IgD-negative memory B cell (primary cell): ENCODE results near the gene CALR. TPM values are rescaled to one million over a fixed set of nuclear protein-coding genes. Genes with fewer than 3 reads are reported as not detected.
"Not testable (repeated sequence)": the region's sequence is repeated elsewhere in the genome, so short reads cannot be mapped to it uniquely, and the experiment has no call there.

Experiments
- H3K27ac Mint-ChIP-seq, 3 donors: one replicate each; pipeline ENCODE4 v1.8.0; 2020 to 2022; ENCODE audit warnings: mild to moderate bottlenecking in 3 of 3, mixed read lengths in 3 of 3, moderate library complexity in 1 of 3
- H3K27me3 Mint-ChIP-seq: one replicate; pipeline ENCODE4 v1.8.0; 2021; ENCODE audit warnings: mixed read lengths
- H3K36me3 Mint-ChIP-seq: one replicate; pipeline ENCODE4 v1.8.0; 2020; ENCODE audit warnings: mild to moderate bottlenecking, mixed read lengths
- H3K4me1 Mint-ChIP-seq, 3 donors: one replicate each; pipeline ENCODE4 v1.8.0; 2020 to 2022; ENCODE audit warnings: mixed read lengths in 3 of 3, mild to moderate bottlenecking in 1 of 3
- H3K4me3 Mint-ChIP-seq, 4 donors: one replicate each; pipeline ENCODE4 v1.8.0; 2020 to 2022; ENCODE audit warnings: mild to moderate bottlenecking in 4 of 4, mixed read lengths in 4 of 4, moderate library complexity in 3 of 4
- H3K9me3 Mint-ChIP-seq, 3 donors: one replicate each; pipeline ENCODE4 v1.8.0; 2020 to 2021; ENCODE audit warnings: mixed read lengths in 3 of 3, mild to moderate bottlenecking in 1 of 3
- polyA plus RNA-seq: library from polyadenylated mRNA; unstranded; fragments of 300-500 nt; fragmentation: Illumina TruSeq; gene quantifications from one replicate; pipeline ENCODE4 v1.2.3, GENCODE V29; 2021

CALR gene
- polyA plus RNA-seq, 1 donor from 2014 or later = 158 TPM

- Mint-ChIP-seq H3K36me3 (peaks cover 10% of the 10 kb centered on the region), H3K27ac (peak overlapping the region; percentile 31 to 97 (median 39)), H3K9me3 (no peaks in the 10 kb centered on the region), H3K4me1 (peaks cover 33 to 44% (median 40%) of the 10 kb centered on the region in 3 donors), H3K4me3 (peak overlapping the region in 3 of 4 donors; percentile 22 to 90 (median 70)), H3K27me3 (no peaks in the 10 kb centered on the region)
Measured at GRCh38 chr19:12943437-12944044, 5.1 kb downstream of the CALR start.

GRCh38 chr19:12944104-12944674, 5.8 kb downstream of the CALR start:
- Mint-ChIP-seq H3K27me3 (no peaks in the 10 kb centered on the region), H3K27ac (peak overlapping the region; percentile 97 to 99 (median 97)), H3K36me3 (peaks cover 10% of the 10 kb centered on the region), H3K4me1 (peaks cover 31 to 44% (median 40%) of the 10 kb centered on the region in 3 donors), H3K9me3 (no peaks in the 10 kb centered on the region), H3K4me3 (peak overlapping the region in 2 of 4 donors; percentile 17 to 90)

- Mint-ChIP-seq H3K27ac (peak within 1 kb of the TSS; percentile 97 to 99 (median 97)), H3K9me3 (no peaks in the 10 kb centered on the region), H3K36me3 (peaks cover 11% of the 10 kb centered on the region), H3K4me1 (peaks cover 20 to 34% (median 27%) of the 10 kb centered on the region in 3 donors), H3K27me3 (no peaks in the 10 kb centered on the region), H3K4me3 (peak within 1 kb of the TSS; percentile 88 to 96 (median 92))
Measured at GRCh38 chr19:12945479-12946091, 7.2 kb downstream of the CALR start, which contains the start of gene RAD23A. Gene RAD23A, plus strand, starts transcription at chr19:12945862. Its CDS starts 87 bp downstream, at chr19:12945949.

- H3K27ac Mint-ChIP-seq = peak overlapping the region; percentile 93 to 99 (median 97)
- peak overlapping the region; percentile 88 to 93 (median 90) for H3K4me3 Mint-ChIP-seq
- peaks cover 16 to 30% (median 23%) of the 10 kb centered on the region in 3 donors for H3K4me1 Mint-ChIP-seq
- H3K9me3 Mint-ChIP-seq = no peaks in the 10 kb centered on the region
- H3K27me3 Mint-ChIP-seq = no peaks in the 10 kb centered on the region
- peaks cover 9% of the 10 kb centered on the region for H3K36me3 Mint-ChIP-seq
Measured at GRCh38 chr19:12946092-12946721, 7.8 kb downstream of the CALR start.

- H3K27me3 Mint-ChIP-seq = no peaks in the 10 kb centered on the region
- peaks cover 16 to 30% (median 23%) of the 10 kb centered on the region in 3 donors for H3K4me1 Mint-ChIP-seq
- H3K27ac Mint-ChIP-seq = peak overlapping the region; percentile 93 to 97 (median 96)
- H3K4me3 Mint-ChIP-seq = peak overlapping the region; percentile 88 to 93 (median 90)
- peaks cover 9% of the 10 kb centered on the region for H3K36me3 Mint-ChIP-seq
- H3K9me3 Mint-ChIP-seq = no peaks in the 10 kb centered on the region
Measured at GRCh38 chr19:12946731-12947496, 8.5 kb downstream of the CALR start.

- Mint-ChIP-seq H3K27me3 (no peaks in the 10 kb centered on the region), H3K4me1 (peaks cover 16 to 28% (median 21%) of the 10 kb centered on the region in 3 donors), H3K27ac (peak overlapping the region in 2 of 3 donors; percentile 53 to 97), H3K36me3 (peaks cover 9% of the 10 kb centered on the region), H3K4me3 (peak overlapping the region in 2 of 4 donors; percentile 33 to 42), H3K9me3 (no peaks in the 10 kb centered on the region)
Measured at GRCh38 chr19:12947702-12948611, 9.5 kb downstream of the CALR start.

GRCh38 chr19:12948612-12949362, 10.4 kb downstream of the CALR start:
- H3K9me3 Mint-ChIP-seq = no peaks in the 10 kb centered on the region
- peak overlapping the region in 2 of 3 donors; percentile 19 to 90 for H3K27ac Mint-ChIP-seq
- H3K4me1 Mint-ChIP-seq = peaks cover 15 to 22% (median 16%) of the 10 kb centered on the region in 3 donors
- peaks cover 6% of the 10 kb centered on the region for H3K36me3 Mint-ChIP-seq
- no peaks in the 10 kb centered on the region for H3K27me3 Mint-ChIP-seq
- peak overlapping the region in 1 of 4 donors; percentile 42 for H3K4me3 Mint-ChIP-seq

GRCh38 chr19:12949363-12950283, 11.2 kb downstream of the CALR start:
- Mint-ChIP-seq H3K9me3 (no peaks in the 10 kb centered on the region), H3K27ac (peak overlapping the region in 2 of 3 donors; percentile 59 to 90), H3K27me3 (no peaks in the 10 kb centered on the region), H3K4me3 (peak overlapping the region in 1 of 4 donors; percentile 67), H3K36me3 (peaks cover 6% of the 10 kb centered on the region), H3K4me1 (peaks cover 18 to 25% (median 20%) of the 10 kb centered on the region in 3 donors)

- Mint-ChIP-seq H3K4me3 (peak overlapping the region in 1 of 4 donors; percentile 67), H3K27ac (peak overlapping the region in 2 of 3 donors; percentile 5 to 90), H3K4me1 (peaks cover 6 to 24% (median 16%) of the 10 kb centered on the region in 3 donors)
- not testable (repeated sequence) for H3K9me3 Mint-ChIP-seq, H3K27me3 Mint-ChIP-seq, H3K36me3 Mint-ChIP-seq
Measured at GRCh38 chr19:12952050-12952449, 13.6 kb downstream of the CALR start.

- H3K27me3 Mint-ChIP-seq = no peaks in the 10 kb centered on the region
- peaks cover 6 to 24% (median 16%) of the 10 kb centered on the region in 3 donors for H3K4me1 Mint-ChIP-seq
- peak overlapping the region; percentile 53 to 90 (median 56) for H3K27ac Mint-ChIP-seq
- peaks cover 6% of the 10 kb centered on the region for H3K36me3 Mint-ChIP-seq
- H3K4me3 Mint-ChIP-seq = peak overlapping the region in 1 of 4 donors; percentile 67
- no peaks in the 10 kb centered on the region for H3K9me3 Mint-ChIP-seq
Measured at GRCh38 chr19:12952488-12953137, 14.2 kb downstream of the CALR start.

- H3K27ac Mint-ChIP-seq = peak overlapping the region in 2 of 3 donors; percentile 53 to 97
- peaks cover 6% of the 10 kb centered on the region for H3K36me3 Mint-ChIP-seq
- H3K9me3 Mint-ChIP-seq = no peaks in the 10 kb centered on the region
- H3K4me3 Mint-ChIP-seq = peak overlapping the region in 2 of 4 donors; percentile 32 to 67
- no peaks in the 10 kb centered on the region for H3K27me3 Mint-ChIP-seq
- peaks cover 6 to 23% (median 13%) of the 10 kb centered on the region in 3 donors for H3K4me1 Mint-ChIP-seq
Measured at GRCh38 chr19:12953138-12953798, 14.9 kb downstream of the CALR start.
